Neuron (in vitro differentiated cells): ENCODE data around the gene CERS6.
"Not testable (repeated sequence)": the region's sequence is repeated elsewhere in the genome, so short reads cannot be mapped to it uniquely, and the experiment has no call there.

Experiments used
- H2AFZ ChIP-seq: one replicate; pipeline ENCODE4 v1.6.1; 2013; ENCODE audit warnings: low read depth, mild to moderate bottlenecking, inconsistent platforms, low read length, moderate library complexity
- H3K27me3 ChIP-seq: one replicate; pipeline ENCODE4 v1.6.1; 2013; ENCODE audit warnings: low read length; ENCODE audit not compliant: insufficient read depth
- H3K36me3 ChIP-seq: one replicate; pipeline ENCODE4 v1.6.1; 2013; ENCODE audit warnings: low read length; ENCODE audit not compliant: insufficient read depth
- H3K4me1 ChIP-seq: one replicate; pipeline ENCODE4 v1.6.1; 2013; ENCODE audit warnings: low read length; ENCODE audit not compliant: insufficient read depth
- H3K4me3 ChIP-seq: 2 replicates; pipeline ENCODE4 v1.5.1; 2013; ENCODE audit warnings: mild to moderate bottlenecking, low read length, moderate library complexity
- H3K9me3 ChIP-seq: one replicate; pipeline ENCODE4 v1.6.1; 2013; ENCODE audit warnings: low read length

CERS6 gene

DNA sequence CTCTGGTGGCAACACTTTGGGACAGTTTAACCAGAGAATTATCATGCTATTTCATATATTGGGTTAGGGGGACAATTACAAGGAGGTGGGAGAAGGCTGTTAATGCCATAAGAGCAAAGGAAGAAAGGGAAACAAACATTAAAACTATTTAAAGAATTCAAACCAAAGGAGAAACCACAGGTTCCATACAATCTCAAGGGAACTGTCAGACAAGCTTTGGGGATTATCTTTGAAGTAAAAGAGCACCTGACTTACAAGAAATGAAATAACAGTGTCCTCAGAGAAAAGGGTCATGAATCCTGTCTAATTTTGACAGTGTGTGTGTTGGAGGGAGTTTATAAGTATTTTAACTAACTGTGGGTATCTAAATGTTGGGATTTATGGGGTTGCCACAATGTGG is 44.4 kb downstream of the CERS6 start:
- no peak overlapping the region for H2AFZ ChIP-seq
- no peak overlapping the region for H3K4me3 ChIP-seq
- H3K9me3 ChIP-seq, result peaks cover 2% of the 10 kb centered on the region
- H3K36me3 ChIP-seq, result no peaks in the 10 kb centered on the region
- H3K4me1 ChIP-seq, result peaks cover 5% of the 10 kb centered on the region
- no peaks in the 10 kb centered on the region for H3K27me3 ChIP-seq

GRCh38 chr2:168501466-168502065 is 45.5 kb downstream of the CERS6 start:
- peaks cover 15% of the 10 kb centered on the region for H3K4me1 ChIP-seq
- H3K4me3 ChIP-seq, result no peak overlapping the region
- H3K27me3 ChIP-seq, result no peaks in the 10 kb centered on the region
- H2AFZ ChIP-seq, result no peak overlapping the region
- no peaks in the 10 kb centered on the region for H3K36me3 ChIP-seq
- peaks cover 2% of the 10 kb centered on the region for H3K9me3 ChIP-seq

GRCh38 chr2:168502852-168503251 is 46.8 kb downstream of the CERS6 start:
- H3K4me1 ChIP-seq, result peaks cover 22% of the 10 kb centered on the region
- not testable (repeated sequence) for H3K36me3 ChIP-seq, H2AFZ ChIP-seq, H3K27me3 ChIP-seq, H3K4me3 ChIP-seq, H3K9me3 ChIP-seq

GRCh38 chr2:168503901-168504300 is 47.8 kb downstream of the CERS6 start:
- peaks cover 22% of the 10 kb centered on the region for H3K4me1 ChIP-seq

GRCh38 chr2:168504323-168504722 is 48.3 kb downstream of the CERS6 start:
- H3K4me1 ChIP-seq, result peaks cover 22% of the 10 kb centered on the region

More at GRCh38 chr2:168503901-168504300, 47.8 kb downstream of the CERS6 start:
- H2AFZ ChIP-seq, result no peak overlapping the region
- H3K36me3 ChIP-seq, result no peaks in the 10 kb centered on the region
- no peaks in the 10 kb centered on the region for H3K27me3 ChIP-seq
- no peak overlapping the region for H3K4me3 ChIP-seq
- H3K9me3 ChIP-seq, result peaks cover 2% of the 10 kb centered on the region

DNA sequence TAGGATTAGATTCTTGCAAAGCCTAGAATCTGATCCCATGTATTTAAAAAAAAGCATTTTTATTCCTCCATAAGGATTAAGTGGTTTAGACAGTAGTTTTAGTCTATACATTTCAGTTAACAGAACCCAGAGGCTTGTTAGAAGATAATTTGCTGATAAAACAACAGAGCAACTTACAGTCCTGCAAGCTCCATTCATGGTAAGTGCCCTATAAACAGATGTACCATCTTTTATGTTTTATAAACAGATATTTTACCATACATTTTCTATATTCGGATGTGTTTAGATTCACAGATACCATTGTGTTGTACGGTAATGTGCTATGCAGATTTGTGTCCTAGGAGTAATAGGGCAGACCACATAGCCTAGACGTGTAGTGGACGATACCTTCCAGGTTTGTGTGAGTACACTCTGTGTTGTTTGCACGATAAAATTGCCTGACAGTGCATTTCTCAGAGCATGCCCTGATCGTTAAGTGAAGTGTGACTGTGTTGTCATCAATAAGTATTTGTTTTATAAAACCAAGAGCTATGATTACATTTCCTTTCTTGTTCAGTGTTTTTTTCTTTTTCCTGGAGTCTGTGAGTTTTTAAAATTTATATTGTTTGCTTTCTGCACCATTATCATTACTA is 54.2 kb downstream of the CERS6 start:
- peaks cover 20% of the 10 kb centered on the region for H3K4me1 ChIP-seq
- no peaks in the 10 kb centered on the region for H3K27me3 ChIP-seq
- no peak overlapping the region for H2AFZ ChIP-seq

More at GRCh38 chr2:168504323-168504722, 48.3 kb downstream of the CERS6 start:
- peaks cover 2% of the 10 kb centered on the region for H3K9me3 ChIP-seq
- no peaks in the 10 kb centered on the region for H3K36me3 ChIP-seq
- no peaks in the 10 kb centered on the region for H3K27me3 ChIP-seq
- no peak overlapping the region for H2AFZ ChIP-seq
- no peak overlapping the region for H3K4me3 ChIP-seq

DNA sequence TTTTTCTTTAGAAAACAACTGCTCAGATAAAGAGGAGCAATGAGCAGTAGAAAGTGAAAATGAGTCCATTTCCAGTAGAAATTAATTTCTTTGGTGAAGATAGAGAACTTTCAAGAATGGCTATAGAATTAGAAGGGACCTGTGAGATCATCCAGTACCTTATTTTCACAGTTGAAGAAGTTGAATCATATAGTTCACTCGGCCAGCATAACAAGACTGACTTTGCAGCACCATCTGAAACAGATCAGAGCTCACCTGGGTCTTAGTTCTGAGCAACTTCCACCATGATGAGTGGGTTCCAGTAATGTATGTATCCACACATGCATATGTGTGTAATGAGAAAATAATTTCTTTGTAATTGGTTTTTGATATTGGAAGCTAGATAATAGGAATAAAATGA is 58.6 kb downstream of the CERS6 start:
- no peak overlapping the region for H3K4me3 ChIP-seq
- H3K27me3 ChIP-seq, result no peaks in the 10 kb centered on the region
- peaks cover 12% of the 10 kb centered on the region for H3K4me1 ChIP-seq
- no peaks in the 10 kb centered on the region for H3K36me3 ChIP-seq
- no peak overlapping the region for H2AFZ ChIP-seq
- H3K9me3 ChIP-seq, result no peaks in the 10 kb centered on the region

More for the DNA sequence above, 54.2 kb downstream of the CERS6 start:
- Histone ChIP-seq H3K9me3 (no peaks in the 10 kb centered on the region), H3K4me3 (no peak overlapping the region), H3K36me3 (no peaks in the 10 kb centered on the region)

- no peak overlapping the region for H2AFZ ChIP-seq
- peaks cover 12% of the 10 kb centered on the region for H3K4me1 ChIP-seq
- no peaks in the 10 kb centered on the region for H3K27me3 ChIP-seq
- no peak overlapping the region for H3K4me3 ChIP-seq
- no peaks in the 10 kb centered on the region for H3K9me3 ChIP-seq
- no peaks in the 10 kb centered on the region for H3K36me3 ChIP-seq
These were observed 59.4 kb downstream of the CERS6 start for GRCh38 chr2:168515502-168515901.

DNA sequence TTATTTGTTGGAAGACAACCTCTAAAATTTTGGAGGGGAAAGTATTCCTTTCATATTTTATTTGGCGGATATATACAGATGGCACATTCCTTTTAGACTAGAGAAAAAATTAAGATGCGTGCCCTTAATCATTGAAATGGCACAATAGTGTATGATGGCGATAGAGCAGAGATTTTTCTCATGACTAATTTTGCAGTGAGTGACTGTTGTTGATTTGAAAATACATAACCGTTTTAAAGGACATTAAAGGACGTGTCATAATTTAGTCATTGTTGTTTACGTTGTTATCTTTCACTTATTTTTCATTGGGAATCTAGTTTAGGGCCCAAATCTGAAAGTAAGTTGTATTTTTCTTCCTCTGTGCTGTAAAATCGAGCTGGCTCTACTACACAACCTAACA is 61.7 kb downstream of the CERS6 start:
- H3K4me1 ChIP-seq, result peaks cover 18% of the 10 kb centered on the region
- no peaks in the 10 kb centered on the region for H3K27me3 ChIP-seq
- H3K4me3 ChIP-seq, result no peak overlapping the region
- H2AFZ ChIP-seq, result no peak overlapping the region
- no peaks in the 10 kb centered on the region for H3K9me3 ChIP-seq
- no peaks in the 10 kb centered on the region for H3K36me3 ChIP-seq

DNA sequence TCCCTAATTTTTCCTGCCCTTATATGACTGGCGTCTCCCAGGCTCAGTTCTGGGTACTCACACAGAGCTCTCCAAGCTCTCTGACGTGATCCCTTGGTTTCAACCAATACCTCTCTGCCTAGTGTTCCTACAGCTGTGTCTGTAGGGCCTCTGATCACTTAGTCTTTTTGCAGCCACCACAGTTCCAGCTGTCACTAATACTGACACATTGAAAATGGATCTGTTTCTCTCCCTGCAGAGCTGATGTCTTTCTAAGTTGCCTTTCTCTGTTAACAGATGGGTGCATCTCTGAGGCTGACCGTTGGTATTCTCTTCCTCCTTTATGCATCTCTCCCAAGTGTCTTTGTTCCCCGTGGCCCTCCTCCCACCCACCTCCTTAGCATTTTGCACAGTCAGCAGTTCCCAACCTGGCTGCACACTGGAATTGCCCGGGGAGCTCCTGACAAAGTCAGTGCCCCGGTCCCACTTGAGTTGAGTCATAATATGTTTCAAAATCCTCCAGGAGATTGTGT is 62.5 kb downstream of the CERS6 start:
- Histone ChIP-seq H2AFZ (no peak overlapping the region), H3K4me1 (peaks cover 20% of the 10 kb centered on the region), H3K9me3 (no peaks in the 10 kb centered on the region), H3K36me3 (no peaks in the 10 kb centered on the region), H3K27me3 (no peaks in the 10 kb centered on the region), H3K4me3 (peak overlapping the region; percentile 34)

GRCh38 chr2:168519534-168520308 is 63.6 kb downstream of the CERS6 start:
- Histone ChIP-seq H2AFZ (no peak overlapping the region), H3K4me3 (no peak overlapping the region), H3K4me1 (peaks cover 20% of the 10 kb centered on the region), H3K9me3 (no peaks in the 10 kb centered on the region), H3K36me3 (no peaks in the 10 kb centered on the region), H3K27me3 (no peaks in the 10 kb centered on the region)

- no peak overlapping the region for H2AFZ ChIP-seq
- H3K36me3 ChIP-seq, result no peaks in the 10 kb centered on the region
- peaks cover 20% of the 10 kb centered on the region for H3K4me1 ChIP-seq
- no peaks in the 10 kb centered on the region for H3K9me3 ChIP-seq
- H3K27me3 ChIP-seq, result no peaks in the 10 kb centered on the region
- H3K4me3 ChIP-seq, result no peak overlapping the region
These were observed 65.1 kb downstream of the CERS6 start for GRCh38 chr2:168521053-168521741.

DNA sequence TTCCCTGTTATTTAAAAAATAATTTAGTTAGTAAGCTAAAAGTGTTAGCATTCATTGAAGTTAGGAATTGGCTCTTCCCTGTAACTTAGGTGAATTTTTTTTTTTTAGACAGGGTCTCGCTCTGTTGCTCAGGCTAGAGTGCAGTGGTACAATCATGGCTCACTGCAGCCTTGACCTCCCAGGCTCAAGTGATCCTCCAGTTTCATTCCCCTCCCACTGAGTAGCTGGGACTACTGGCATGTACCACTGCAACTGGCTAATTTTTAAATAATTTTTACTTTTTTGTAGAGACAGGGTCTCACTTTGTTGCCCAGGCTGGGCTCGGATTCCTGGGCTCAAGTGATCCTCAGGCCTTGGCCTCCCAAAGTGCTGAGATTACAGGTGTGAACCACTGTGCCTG is 66.4 kb downstream of the CERS6 start:
- H3K36me3 ChIP-seq, result no peaks in the 10 kb centered on the region
- H3K4me1 ChIP-seq, result peaks cover 20% of the 10 kb centered on the region

More for the DNA sequence above, 66.4 kb downstream of the CERS6 start:
- Histone ChIP-seq H3K9me3 (no peaks in the 10 kb centered on the region), H3K4me3 (no peak overlapping the region), H2AFZ (no peak overlapping the region), H3K27me3 (no peaks in the 10 kb centered on the region)
